GM12864 (cell line): Measurements from ENCODE around the gene PURA.
"Not testable (repeated sequence)": the region's sequence is repeated elsewhere in the genome, so short reads cannot be mapped to it uniquely, and the experiment has no call there.

Source experiments
- DNase-seq: peaks from one replicate; pipeline ENCODE4 v3.0.0-alpha.2; 2011; ENCODE audit warnings: low read depth
- H3K4me3 ChIP-seq: 2 replicates; pipeline ENCODE4 v1.5.1; 2011; ENCODE audit warnings: mild to moderate bottlenecking, low read depth, low read length, control low read depth
- TF ChIP-seq, protein P1 (sequence below): IDR thresholded peaks from 2 replicates; pipeline ENCODE4 v1.5.1; 2011; ENCODE audit warnings: low read depth, mild to moderate bottlenecking, moderate library complexity, low read length, control low read depth, inconsistent platforms; ENCODE audit errors: missing control alignments

The PURA gene

DNA sequence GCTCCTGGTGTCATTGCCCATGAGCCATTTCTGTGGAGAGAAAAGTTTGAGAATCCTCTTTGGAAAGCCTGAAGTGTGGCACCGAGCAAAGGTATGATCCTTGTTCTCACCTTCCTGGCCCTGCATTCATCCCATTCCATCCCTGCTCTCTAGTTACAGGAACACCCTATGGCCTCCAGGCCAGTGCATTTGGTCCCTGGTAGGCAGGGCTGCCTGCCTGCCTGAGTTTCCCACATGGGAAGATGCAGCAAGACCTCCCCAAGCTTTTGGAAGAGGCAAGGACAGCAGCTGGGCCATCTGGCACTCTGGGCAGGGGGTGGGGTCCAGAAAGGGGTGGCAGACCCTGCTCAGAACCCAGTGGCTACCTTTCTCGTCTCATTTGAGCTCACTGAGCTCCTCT lies 36.3 kb downstream of the PURA start:
- no peak overlapping the region for H3K4me3 ChIP-seq
- DNase-seq, result no peak
- TF ChIP-seq, protein P1, sequence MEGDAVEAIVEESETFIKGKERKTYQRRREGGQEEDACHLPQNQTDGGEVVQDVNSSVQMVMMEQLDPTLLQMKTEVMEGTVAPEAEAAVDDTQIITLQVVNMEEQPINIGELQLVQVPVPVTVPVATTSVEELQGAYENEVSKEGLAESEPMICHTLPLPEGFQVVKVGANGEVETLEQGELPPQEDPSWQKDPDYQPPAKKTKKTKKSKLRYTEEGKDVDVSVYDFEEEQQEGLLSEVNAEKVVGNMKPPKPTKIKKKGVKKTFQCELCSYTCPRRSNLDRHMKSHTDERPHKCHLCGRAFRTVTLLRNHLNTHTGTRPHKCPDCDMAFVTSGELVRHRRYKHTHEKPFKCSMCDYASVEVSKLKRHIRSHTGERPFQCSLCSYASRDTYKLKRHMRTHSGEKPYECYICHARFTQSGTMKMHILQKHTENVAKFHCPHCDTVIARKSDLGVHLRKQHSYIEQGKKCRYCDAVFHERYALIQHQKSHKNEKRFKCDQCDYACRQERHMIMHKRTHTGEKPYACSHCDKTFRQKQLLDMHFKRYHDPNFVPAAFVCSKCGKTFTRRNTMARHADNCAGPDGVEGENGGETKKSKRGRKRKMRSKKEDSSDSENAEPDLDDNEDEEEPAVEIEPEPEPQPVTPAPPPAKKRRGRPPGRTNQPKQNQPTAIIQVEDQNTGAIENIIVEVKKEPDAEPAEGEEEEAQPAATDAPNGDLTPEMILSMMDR, result no peak

DNA sequence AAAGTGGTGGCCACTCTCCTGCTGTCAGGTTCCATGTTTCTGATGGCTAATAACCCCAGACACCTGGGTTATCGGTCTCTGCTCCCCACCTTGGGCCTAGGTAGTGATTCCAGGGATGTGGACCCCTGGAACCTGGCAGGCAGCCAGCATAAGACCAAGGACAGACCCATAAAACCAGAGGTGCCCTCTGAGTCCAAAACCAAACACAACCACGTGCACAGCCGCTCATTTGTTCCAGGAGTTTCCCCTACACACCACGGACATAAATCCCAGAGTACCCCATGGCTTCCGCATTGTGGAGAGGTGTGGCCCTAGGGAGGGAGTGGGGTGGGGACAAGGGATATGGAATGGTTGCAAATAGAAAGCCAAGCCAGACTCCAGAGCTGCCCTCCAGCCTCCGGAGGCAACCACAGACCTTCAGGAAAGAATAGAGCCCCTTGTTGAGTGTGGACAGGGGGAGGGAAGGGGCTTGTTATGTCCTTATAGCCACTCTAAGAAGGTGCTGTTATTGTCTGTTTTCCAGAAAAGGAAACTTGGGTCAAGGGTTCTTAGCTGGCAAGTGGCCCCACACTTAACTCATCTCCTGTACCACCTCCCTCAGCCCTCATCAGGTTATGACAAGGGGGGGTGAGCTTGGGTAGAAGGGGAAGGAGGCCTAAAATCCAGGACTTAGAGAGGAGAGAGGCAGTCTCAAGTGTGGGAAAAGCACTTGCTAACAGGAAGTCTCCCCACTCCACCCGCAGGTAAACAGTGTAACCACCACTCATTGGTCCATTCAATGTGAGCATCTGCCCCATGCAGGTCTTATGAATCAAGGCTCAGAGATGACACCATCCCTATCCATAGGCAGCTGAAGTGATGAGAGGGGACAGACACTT lies 37.5 kb downstream of the PURA start:
- DNase-seq, result no peak
- TF ChIP-seq, protein P1, result no peak
- H3K4me3 ChIP-seq, result no peak overlapping the region

DNA sequence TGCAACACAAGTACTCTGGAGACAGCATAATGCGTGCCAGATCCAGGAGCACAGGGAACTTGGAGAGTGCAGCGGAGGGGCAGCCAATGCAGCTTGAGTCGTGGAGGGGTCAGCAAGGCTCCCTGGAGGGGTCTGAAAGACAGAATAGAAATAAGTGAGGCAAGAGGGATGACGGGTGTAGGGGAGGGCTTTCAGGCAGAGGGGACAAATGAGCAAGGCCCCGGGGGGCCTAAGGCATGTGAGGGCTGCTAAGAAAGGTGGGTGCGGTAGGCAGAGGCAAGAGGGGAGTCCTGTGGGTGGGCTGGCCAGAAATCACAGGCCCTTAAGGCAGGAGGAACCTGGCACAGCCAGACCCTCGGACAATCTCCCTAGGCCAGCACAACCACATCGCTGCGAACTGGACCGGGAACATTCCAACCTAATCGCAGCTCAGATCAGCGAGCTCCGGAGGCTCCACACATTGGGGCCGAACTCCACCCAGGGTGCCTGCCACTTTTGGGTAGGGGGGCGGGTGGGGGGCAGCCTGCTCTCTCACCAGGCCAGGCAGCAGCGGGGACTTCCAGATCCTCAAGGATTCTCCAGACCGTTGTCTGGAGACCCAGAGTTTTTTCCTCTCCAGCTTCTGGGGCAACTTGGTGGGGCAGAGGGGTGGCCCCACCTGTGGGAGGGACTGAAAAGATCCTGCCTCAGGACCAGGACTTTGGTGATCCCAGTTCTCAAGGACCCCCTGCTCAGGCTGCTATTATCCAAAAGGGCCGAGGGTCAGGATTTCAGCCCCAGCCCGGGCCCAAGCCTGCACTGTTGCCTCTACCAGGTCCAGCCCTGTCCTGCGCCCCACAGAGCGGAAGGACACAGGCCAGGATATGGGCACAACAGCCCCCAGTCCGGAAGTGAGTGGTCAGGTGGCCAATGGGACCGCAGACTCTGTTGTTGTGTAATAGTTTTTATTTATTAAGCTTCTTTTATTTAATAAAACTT lies 38.4 kb downstream of the PURA start:
- TF ChIP-seq, protein P1, result no peak
- no peak overlapping the region for H3K4me3 ChIP-seq
- DNase-seq, result no peak

DNA sequence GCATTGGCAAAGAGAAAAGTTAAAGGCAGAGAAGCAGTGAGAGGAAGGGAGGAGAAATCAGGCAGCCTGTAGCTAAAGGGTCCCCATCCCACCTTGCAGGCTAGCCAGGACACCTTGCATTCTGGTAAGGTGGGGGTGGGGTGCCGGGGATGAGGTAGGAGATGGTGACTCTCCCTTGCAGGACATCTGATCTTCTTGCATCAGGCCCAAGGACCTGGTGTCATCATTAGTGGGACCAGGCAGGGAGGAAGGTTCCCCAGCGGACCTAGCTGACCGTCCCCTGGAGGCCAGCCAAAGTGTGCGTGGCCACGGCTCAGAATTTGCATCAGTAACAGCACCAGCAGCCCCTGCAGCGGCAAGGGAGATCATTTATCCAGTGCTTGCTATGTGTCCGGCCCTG lies 39.3 kb downstream of the PURA start:
- no peak overlapping the region for H3K4me3 ChIP-seq
- DNase-seq, result no peak
- TF ChIP-seq, protein P1, result no peak

DNA sequence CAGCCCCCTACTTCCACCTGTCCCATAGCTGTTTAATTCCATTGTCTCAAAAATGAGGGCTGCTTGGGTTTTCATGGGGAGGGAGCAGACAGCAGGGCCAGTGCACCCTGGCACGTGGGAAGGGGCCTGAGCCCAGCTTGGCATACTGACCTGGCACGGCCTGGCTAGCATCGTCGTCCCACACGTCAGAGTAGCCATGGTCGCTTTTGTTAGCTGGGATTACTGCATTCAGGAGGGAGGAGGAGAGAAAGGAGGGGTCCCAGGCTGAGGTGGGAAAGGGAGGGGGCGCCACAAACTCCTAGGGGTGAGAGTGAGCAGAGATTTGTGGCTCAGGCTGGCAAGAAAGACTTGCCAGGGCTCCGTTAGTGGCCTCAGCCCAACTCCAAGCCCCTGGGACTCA lies 40.0 kb downstream of the PURA start:
- TF ChIP-seq, protein P1, result no peak
- no peak overlapping the region for H3K4me3 ChIP-seq
- DNase-seq, result no peak

DNA sequence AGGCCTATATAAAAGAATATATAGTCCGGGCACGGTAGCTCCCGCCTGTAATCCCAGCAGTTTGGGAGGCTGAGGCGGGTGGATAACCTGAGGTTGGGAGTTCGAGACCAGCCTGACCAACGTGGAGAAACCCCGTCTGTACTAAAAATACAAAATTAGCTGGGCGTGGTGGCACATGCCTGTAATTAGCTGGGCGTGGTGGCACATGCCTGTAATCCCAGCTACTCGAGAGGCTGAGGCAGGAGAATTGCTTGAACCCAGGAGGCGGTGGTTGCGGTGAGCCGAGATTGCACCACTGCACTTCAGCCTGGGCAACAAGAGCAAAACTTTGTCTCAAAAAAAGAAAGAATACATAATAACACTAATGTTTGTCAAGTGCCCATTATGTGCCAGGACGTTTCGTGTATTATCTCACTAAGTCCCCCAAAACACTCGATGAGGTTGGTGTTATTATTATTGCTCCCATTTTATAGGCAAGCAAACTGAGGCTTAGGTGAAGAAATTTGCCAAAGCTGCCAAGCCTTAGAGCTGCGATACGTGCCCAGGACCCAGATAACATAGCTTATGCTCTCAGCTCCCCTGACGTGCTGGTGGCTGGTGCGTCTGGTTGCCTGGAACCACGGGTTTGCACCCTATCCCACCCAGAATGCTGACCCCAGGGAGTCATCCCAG lies 40.9 kb downstream of the PURA start:
- not testable (repeated sequence) for H3K4me3 ChIP-seq, DNase-seq
